HG03064 (cell line): Measurements from ENCODE around the gene CRYM.
"Not testable (repeated sequence)": the region's sequence is repeated elsewhere in the genome, so short reads cannot be mapped to it uniquely, and the experiment has no call there.

ENCODE experiments used
- ATAC-seq: cut with Tn5 transposase; IDR thresholded peaks from one replicate; pipeline ENCODE4 v1.9.1; 2021; ENCODE audit warnings: low read depth; ENCODE audit not compliant: unreplicated experiment

Gene CRYM

GRCh38 chr16:21250072-21250923 is 27.8 kb downstream of the CRYM start:
- no peak for ATAC-seq

GRCh38 chr16:21248179-21248578 is 29.9 kb downstream of the CRYM start:
- ATAC-seq, result not testable (repeated sequence)

- no peak for ATAC-seq
These were observed 33.4 kb downstream of the CRYM start for GRCh38 chr16:21244518-21245215.

GRCh38 chr16:21242756-21243155 is 35.3 kb downstream of the CRYM start:
- no peak for ATAC-seq

GRCh38 chr16:21239646-21240045 is 38.4 kb downstream of the CRYM start:
- no peak for ATAC-seq

- ATAC-seq, result no peak
These were observed 41.3 kb downstream of the CRYM start for GRCh38 chr16:21236831-21237230.

- no peak for ATAC-seq
These were observed 42.9 kb downstream of the CRYM start for GRCh38 chr16:21235199-21235585.

GRCh38 chr16:21233521-21234150 is 44.5 kb downstream of the CRYM start, which contains the start of gene ANKS4B:
TSS of gene ANKS4B (plus strand) at chr16:21233699. CDS start at chr16:21233738, 39 bp downstream.
- no peak for ATAC-seq

GRCh38 chr16:21233045-21233520 is 45.0 kb downstream of the CRYM start:
- no peak for ATAC-seq

GRCh38 chr16:21228361-21228872 is 49.7 kb downstream of the CRYM start:
- ATAC-seq, result no peak

GRCh38 chr16:21227866-21228265 is 50.2 kb downstream of the CRYM start:
- no peak for ATAC-seq

GRCh38 chr16:21226749-21227148 is 51.3 kb downstream of the CRYM start:
- ATAC-seq, result no peak

- no peak for ATAC-seq
These were observed 53.3 kb downstream of the CRYM start for GRCh38 chr16:21224800-21225199.

GRCh38 chr16:21223787-21224186 is 54.3 kb downstream of the CRYM start:
- ATAC-seq, result no peak

GRCh38 chr16:21222495-21223337 is 55.4 kb downstream of the CRYM start:
- ATAC-seq, result no peak

GRCh38 chr16:21219551-21219950 is 58.5 kb downstream of the CRYM start:
- ATAC-seq, result no peak

- no peak for ATAC-seq
These were observed 59.9 kb downstream of the CRYM start for GRCh38 chr16:21218153-21218552.

GRCh38 chr16:21217121-21217520 is 61.0 kb downstream of the CRYM start:
- no peak for ATAC-seq

- no peak for ATAC-seq
These were observed 64.0 kb downstream of the CRYM start for GRCh38 chr16:21214086-21214485.

GRCh38 chr16:21211486-21211885 is 66.6 kb downstream of the CRYM start, which contains the start of gene ZP2:
TSS of gene ZP2 (minus strand) at chr16:21211574. CDS start at chr16:21211547, 27 bp downstream.
- ATAC-seq, result no peak
